GM18499 (cell line): ENCODE data around the gene RNF146.
"Not testable (repeated sequence)": the region's sequence is repeated elsewhere in the genome, so short reads cannot be mapped to it uniquely, and the experiment has no call there.

Experiments used
- ATAC-seq: cut with Tn5 transposase; IDR thresholded peaks from one replicate; pipeline ENCODE4 v1.9.1; 2021; ENCODE audit warnings: moderate number of reproducible peaks; ENCODE audit not compliant: insufficient read depth, unreplicated experiment

Gene RNF146

GRCh38 chr6:127266178-127266891 is at the start of gene RNF146:
Gene RNF146 (plus strand): TSS chr6:127266864. CDS start chr6:127280339, 13,475 bp downstream.
- ATAC-seq, result peak; percentile 71

GRCh38 chr6:127219869-127220268 is 46.8 kb upstream of the RNF146 start:
- no peak for ATAC-seq

- ATAC-seq, result no peak
These were observed 45.5 kb upstream of the RNF146 start for GRCh38 chr6:127221201-127221600.

DNA sequence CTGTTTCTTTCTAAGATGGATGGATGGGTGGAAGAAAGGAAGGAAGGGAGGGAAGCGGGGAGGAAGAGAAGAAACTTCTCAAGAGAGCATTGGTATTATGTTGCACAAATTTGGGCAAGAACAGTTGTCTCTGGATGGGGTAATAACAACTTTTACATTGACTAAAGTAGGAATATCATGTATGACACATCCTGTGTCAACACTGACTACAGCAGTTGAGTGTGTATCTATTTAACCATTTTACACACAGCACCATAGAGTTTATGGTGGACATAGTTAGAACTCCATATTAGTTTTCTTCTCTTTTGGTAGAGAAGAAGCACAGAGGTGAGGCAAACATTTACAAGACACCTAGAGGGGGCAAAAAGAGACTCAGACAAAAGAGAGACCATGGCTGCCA is 44.2 kb upstream of the RNF146 start:
- ATAC-seq, result no peak

DNA sequence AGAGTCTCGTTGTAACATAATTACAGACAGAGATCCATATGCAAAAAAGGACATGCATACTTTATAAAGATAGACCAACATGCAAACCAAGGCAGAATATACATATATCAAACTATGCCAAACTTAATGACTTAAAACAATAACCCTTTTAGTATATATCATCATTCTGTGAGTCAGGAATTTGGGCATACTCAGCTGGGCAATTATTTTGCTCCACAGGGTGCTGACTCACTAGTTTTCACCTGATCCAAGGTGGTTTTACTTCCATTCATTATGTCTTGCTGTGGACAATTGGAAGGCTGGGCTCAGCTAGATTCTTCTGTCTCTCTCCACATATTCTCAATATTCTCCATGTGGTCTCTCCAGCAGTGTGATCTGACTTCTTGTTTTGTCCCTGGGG is 41.2 kb upstream of the RNF146 start:
- no peak for ATAC-seq

DNA sequence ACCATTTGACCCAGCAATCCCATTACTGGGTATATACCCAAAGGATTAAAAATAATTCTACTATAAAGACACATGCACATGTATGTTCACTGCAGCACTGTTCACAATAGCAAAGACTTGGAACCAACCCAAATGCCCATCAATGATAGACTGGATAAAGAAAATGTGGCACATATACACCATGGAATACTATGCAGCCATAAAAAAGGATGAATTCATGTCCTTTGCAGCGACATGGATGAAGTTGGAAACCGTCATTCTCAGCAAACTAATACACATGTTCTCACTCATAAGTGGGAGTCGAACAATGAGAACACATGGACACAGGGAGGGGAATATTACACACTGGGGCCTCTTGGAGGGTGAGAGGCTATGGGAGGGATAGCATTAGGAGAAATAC is 32.8 kb upstream of the RNF146 start:
- not testable (repeated sequence) for ATAC-seq

- ATAC-seq, result no peak
These were observed 23.2 kb upstream of the RNF146 start for GRCh38 chr6:127243501-127243900.

DNA sequence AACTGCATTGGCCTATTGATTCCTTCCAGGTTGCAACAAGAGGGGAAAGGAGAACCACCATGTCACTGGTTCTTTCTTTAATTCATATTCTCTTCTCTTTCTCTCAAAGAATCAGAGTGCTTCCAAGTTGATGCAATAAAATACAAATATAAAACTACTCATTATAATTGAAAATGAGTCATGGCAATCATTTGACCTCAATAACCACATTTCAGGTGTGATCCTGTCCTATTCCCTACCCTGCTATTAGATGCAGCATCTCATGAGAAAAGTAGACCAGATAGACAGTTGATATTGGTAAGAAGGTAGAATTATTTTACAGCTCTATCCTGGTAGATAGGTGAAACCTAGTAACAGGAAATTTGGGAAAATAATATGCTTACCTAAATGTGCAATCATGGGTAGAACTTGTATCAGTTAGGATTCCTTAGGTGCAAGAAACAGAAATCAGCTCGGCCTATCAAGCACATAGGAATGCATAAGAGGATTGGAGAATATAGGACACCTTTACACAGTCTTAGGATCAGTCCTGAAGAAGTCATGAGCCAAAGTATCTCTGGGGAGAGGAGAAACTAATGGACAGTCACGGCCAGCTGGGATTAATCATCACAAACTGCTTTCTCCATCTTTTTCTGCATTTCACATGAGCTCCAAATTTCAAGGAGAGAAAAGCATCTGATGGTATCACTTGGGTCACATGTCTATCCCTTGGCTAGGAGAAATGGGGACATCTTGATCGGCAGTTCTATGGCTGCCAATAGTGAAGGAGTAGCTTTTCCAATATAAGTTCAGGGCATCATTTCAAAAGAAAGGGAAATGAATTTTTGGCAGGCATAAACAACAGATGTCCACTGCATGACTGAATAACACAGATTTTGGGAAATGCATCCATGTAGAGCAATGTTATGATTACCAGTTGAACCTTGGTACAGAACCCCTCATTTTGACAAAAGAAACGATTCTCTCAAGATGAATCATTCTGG is 19.3 kb upstream of the RNF146 start:
- ATAC-seq, result no peak

DNA sequence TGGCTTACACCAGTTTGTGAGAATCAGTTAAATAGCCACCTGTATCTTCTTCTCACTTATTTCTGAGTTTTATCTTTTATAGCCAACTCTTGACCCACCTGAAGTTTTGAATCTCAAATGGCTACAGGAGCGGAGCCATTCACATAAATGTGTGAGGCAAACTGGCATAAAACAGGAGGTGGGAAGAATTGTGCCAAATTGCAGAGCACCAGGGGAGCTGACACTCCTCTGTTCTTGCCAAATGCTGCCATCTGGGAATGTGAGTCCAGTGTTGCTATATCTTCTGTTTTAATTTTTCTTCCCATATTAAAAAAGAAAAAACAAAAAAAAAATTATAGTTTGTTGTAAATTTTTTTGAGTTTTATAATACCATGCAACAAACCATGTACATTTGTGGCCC is 17.0 kb upstream of the RNF146 start:
- no peak for ATAC-seq

DNA sequence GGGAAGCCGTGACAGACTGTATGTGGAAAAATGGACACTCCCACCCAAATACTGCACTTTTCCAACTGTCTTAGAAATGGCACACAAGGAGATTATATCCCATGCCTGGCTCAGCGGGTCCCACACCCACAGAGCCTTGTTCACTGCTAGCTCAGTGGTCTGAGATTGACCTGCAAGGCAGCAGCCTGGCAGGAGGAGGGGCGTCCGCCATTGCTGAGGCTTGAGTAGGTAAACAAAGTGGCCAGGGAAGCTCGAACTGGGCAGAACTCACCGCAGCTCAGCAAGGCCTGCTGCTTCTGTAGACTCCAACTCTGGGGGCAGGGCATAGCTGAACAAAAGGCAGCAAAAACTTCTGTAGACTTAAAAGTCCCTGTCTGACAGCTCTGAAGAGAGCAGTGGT is 11.4 kb upstream of the RNF146 start:
- ATAC-seq, result no peak

- no peak for ATAC-seq
These were observed 3.8 kb upstream of the RNF146 start for GRCh38 chr6:127262896-127263295.

DNA sequence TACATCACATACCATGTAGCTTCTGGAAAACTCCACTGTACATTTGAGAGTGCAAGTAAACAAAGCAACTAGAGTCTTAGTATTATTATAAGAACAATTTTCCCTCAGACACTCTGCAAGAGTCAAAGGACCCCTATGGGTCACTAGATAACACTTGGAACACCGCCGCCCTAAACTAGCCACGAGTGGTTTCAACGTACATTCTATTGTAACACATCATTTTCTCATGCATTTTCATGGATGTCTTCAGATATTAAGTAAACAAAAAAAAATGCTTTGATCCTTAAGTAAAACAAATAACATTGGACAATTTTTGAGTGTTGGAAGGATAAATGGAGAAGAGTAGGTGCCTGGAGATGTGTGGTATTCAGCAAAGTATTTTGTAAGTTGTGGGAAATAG is 3.2 kb upstream of the RNF146 start:
- no peak for ATAC-seq

DNA sequence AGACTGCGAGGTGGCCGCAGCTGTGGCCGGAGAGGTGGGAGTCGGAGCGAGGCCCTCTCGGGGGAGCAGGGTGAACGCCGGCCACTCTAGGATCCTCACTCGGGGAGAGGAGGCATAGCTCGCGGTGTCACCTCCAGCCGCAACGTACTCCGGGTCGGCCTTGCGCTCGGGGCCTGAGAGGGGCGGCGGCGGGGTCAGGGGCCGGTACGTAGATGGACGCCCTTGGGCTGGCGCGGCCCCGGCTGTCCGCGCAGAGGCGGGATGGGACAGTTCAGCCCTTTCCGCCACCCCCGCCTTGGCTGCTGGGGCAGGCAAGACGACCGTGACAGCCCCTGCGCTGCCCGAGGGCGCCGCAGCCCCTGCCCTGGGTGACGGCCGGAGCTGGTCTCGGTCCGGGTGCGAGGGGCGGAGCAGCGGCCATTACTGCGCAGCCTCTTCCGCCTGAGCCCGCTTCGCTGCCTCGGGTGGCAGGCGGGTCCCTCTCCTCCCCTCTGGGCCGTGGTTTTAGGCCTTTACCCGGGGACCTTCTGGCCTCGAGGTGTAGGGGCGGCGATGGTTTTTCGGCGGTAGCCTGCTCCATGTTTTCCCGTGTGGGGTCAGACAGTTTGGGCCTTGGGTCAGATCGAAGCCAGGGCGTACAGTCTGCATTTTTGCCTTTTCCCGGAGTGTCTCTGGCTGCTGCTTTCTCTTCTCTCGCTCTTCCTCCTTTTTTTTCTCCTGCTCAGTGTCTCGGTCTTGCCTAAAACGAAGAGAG is 405 bp downstream of the RNF146 start:
- ATAC-seq, result peak; percentile 50

GRCh38 chr6:127267646-127268625 is 1.3 kb downstream of the RNF146 start:
- no peak for ATAC-seq

GRCh38 chr6:127272576-127272975 is 5.9 kb downstream of the RNF146 start:
- ATAC-seq, result no peak

GRCh38 chr6:127273499-127273898 is 6.8 kb downstream of the RNF146 start:
- no peak for ATAC-seq

GRCh38 chr6:127276331-127276730 is 9.7 kb downstream of the RNF146 start:
- no peak for ATAC-seq

DNA sequence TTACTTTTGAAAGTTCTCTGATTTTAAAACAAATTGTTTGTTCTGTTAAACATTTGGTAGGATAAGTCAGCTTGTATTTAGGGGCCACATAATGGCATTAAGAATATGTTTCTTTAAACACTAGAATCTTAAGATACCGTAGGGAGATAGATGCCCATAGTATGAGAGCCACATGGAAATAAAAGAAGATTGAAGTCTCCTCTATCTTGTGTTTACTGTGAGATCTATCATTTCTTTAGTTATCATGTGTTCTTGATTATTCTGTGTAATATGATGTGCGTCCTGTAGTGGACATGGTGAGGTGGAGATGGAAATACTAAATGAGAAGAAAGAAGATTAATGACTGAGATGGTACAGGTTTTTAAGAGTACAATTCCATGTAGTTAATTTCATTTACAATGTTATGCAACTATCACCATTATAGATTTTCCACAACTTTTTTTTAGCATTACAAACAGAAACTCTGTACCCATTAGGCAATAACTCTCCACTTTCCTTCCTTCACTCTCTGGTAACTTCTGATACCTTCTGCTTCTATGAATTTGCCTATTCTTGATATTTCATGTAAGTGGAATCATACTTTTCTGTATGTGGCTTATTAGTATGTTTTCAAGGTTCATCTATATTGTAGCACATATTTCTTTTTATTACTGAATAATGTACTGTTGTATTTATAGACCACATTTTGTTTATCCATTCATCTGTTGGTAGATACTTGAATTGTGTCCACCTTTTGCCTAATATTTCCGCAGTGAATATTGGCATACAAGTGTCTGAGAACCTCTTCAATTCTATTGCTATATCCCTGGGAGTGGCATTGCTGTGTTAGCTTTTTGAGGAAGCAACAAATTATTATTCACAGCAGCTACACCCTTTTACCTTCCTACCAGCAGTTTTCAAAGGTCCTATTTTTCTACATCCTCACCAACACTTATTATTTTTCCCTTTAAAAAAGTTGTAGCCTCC is 11.5 kb downstream of the RNF146 start:
- ATAC-seq, result no peak
